ENCODE measurements around the gene C4A. TPM values are rescaled to one million over a fixed set of nuclear protein-coding genes. Genes with fewer than 3 reads are reported as not detected.
"Not testable (repeated sequence)": the region's sequence is repeated elsewhere in the genome, so short reads cannot be mapped to it uniquely, and the experiment has no call there.

Gene C4A
- polyA plus RNA-seq, 3 donors: 12.6 TPM; not detected in 2

GRCh38 chr6:32043589-32044380 lies 61.9 kb downstream of the C4A start:
- H3K27me3 Mint-ChIP-seq (ENCODE audit: low read depth in 3 of 3); intact Hi-C loops (cut with micrococcal nuclease); H4K20me1 ChIP-seq (ENCODE audit: insufficient read depth, low read length); H3K9ac ChIP-seq (ENCODE audit: insufficient read depth, low read length, poor library complexity, severe bottlenecking); H3K27ac Mint-ChIP-seq; H3K36me3 Mint-ChIP-seq; H3K4me3 ChIP-seq (replicated peaks in 1 of 3; ENCODE audit: low read depth in 2 of 3, low read length in 3 of 3); H3K79me2 ChIP-seq (ENCODE audit: insufficient read depth, low read length); H3K9me3 Mint-ChIP-seq; H2AFZ ChIP-seq (ENCODE audit: insufficient read depth, low read depth, low read length, poor library complexity, severe bottlenecking); DNase-seq; H3K9me3 ChIP-seq (replicated peaks in 1 of 2; ENCODE audit: control insufficient read depth in 1 of 2, insufficient read depth in 1 of 2, low read length in 2 of 2); H3K4me1 ChIP-seq (ENCODE audit: control insufficient read depth in 1 of 2, insufficient read depth in 2 of 2, low read length in 2 of 2); H3K27ac ChIP-seq (ENCODE audit: low read depth in 1 of 2, low read length in 2 of 2); H3K36me3 ChIP-seq (replicated peaks in 1 of 2; ENCODE audit: control insufficient read depth in 1 of 2, insufficient read depth in 2 of 2, low read length in 2 of 2); H3K4me2 ChIP-seq (replicated peaks; ENCODE audit: extremely low read depth, low read length, poor library complexity, severe bottlenecking); H3K4me1 Mint-ChIP-seq; H3K4me3 Mint-ChIP-seq; H3K27me3 ChIP-seq (ENCODE audit: control insufficient read depth in 2 of 2, insufficient read depth in 2 of 2, low read length in 2 of 2): not testable (repeated sequence)
- 91% methylated on average over 4 of the region's 31 CpGs for WGBS (ENCODE audit: insufficient coverage)

- DNase-seq; H3K9me3 ChIP-seq (replicated peaks in 1 of 2; ENCODE audit: control insufficient read depth in 1 of 2, insufficient read depth in 1 of 2, low read length in 2 of 2); H2AFZ ChIP-seq (ENCODE audit: insufficient read depth, low read depth, low read length, poor library complexity, severe bottlenecking); H3K4me3 ChIP-seq (replicated peaks in 1 of 3; ENCODE audit: low read depth in 2 of 3, low read length in 3 of 3); H3K27me3 ChIP-seq (ENCODE audit: control insufficient read depth in 2 of 2, insufficient read depth in 2 of 2, low read length in 2 of 2); H3K4me1 Mint-ChIP-seq; H3K27ac ChIP-seq (ENCODE audit: low read depth in 1 of 2, low read length in 2 of 2); H4K20me1 ChIP-seq (ENCODE audit: insufficient read depth, low read length); H3K9ac ChIP-seq (ENCODE audit: insufficient read depth, low read length, poor library complexity, severe bottlenecking); H3K36me3 ChIP-seq (replicated peaks in 1 of 2; ENCODE audit: control insufficient read depth in 1 of 2, insufficient read depth in 2 of 2, low read length in 2 of 2); H3K9me3 Mint-ChIP-seq; H3K4me2 ChIP-seq (replicated peaks; ENCODE audit: extremely low read depth, low read length, poor library complexity, severe bottlenecking); H3K4me1 ChIP-seq (ENCODE audit: control insufficient read depth in 1 of 2, insufficient read depth in 2 of 2, low read length in 2 of 2); H3K79me2 ChIP-seq (ENCODE audit: insufficient read depth, low read length); intact Hi-C loops (cut with micrococcal nuclease); H3K27ac Mint-ChIP-seq; H3K4me3 Mint-ChIP-seq; H3K36me3 Mint-ChIP-seq; H3K27me3 Mint-ChIP-seq (ENCODE audit: low read depth in 3 of 3): not testable (repeated sequence)
- WGBS (ENCODE audit: insufficient coverage): 86% methylated on average over 1 of the region's 18 CpGs
Measured at GRCh38 chr6:32044916-32045315, 63.1 kb downstream of the C4A start.

Data from CD14-positive monocyte (primary cell).